H1 (cell line): ENCODE data around the gene ATXN7. TPM values are rescaled to one million over a fixed set of nuclear protein-coding genes. Genes with fewer than 3 reads are reported as not detected.
A peak's percentile ranks its signal among the peaks of the same experiment; 100 is the strongest.

Experiments used
- CTCF ChIA-PET: fragments of 300-600 bp; sonication (Branson Sonifier 250); formaldehyde crosslinking; loops from one replicate; lab custom pipeline; 2021; ENCODE audit not compliant: partially characterized antibody; lab: Charles Lee
- POLR2A ChIA-PET: fragments of 300-600 bp; sonication (Branson Sonifier 250); formaldehyde crosslinking; loops from one replicate; lab custom pipeline; 2021; ENCODE audit warnings: inconsistent platforms; ENCODE audit not compliant: partially characterized antibody; lab: Charles Lee
- DNase-seq, 2 experiments: peaks; one replicate each; pipeline versions ENCODE4 v3.0.0 to v3.0.0-alpha.2; 2010 to 2022; ENCODE audit warnings: low spot score in 2 of 2, low read depth in 1 of 2, mixed read lengths in 1 of 2
- FAIRE-seq: peaks from 2 replicates; lab custom pipeline; 2011; peaks lifted over from hg19 to GRCh38; lab: Jason Lieb, UNC
- H2AFZ ChIP-seq: 2 replicates; pipeline ENCODE4 v1.8.1; 2012; ENCODE audit warnings: low read length, inconsistent platforms
- H2AK5ac ChIP-seq: 2 replicates; pipeline ENCODE4 v1.6.1; 2013; ENCODE audit warnings: low read depth, low read length
- H2BK120ac ChIP-seq: replicated peaks from 2 replicates; pipeline ENCODE3; 2013; ENCODE audit warnings: low read depth, low read length, inconsistent platforms
- H2BK12ac ChIP-seq: 2 replicates; pipeline ENCODE4 v1.6.1; 2013; ENCODE audit warnings: low read depth, low read length
- H2BK15ac ChIP-seq: 2 replicates; pipeline ENCODE4 v1.6.1; 2013; ENCODE audit warnings: low read length
- H2BK20ac ChIP-seq: 2 replicates; pipeline ENCODE4 v1.6.1; 2013; ENCODE audit warnings: low read length
- H2BK5ac ChIP-seq: 2 replicates; pipeline ENCODE4 v1.6.1; 2013; ENCODE audit warnings: low read depth, low read length
- H3K14ac ChIP-seq: 2 replicates; pipeline ENCODE4 v1.6.1; 2013; ENCODE audit warnings: inconsistent platforms; ENCODE audit not compliant: insufficient read length
- H3K18ac ChIP-seq: 2 replicates; pipeline ENCODE4 v1.6.1; 2013; ENCODE audit warnings: low read length; ENCODE audit errors: extremely low read depth
- H3K23ac ChIP-seq: 2 replicates; pipeline ENCODE4 v1.6.1; 2013; ENCODE audit warnings: inconsistent platforms; ENCODE audit not compliant: insufficient read length
- H3K23me2 ChIP-seq: 2 replicates; pipeline ENCODE4 v1.6.1; 2013; ENCODE audit warnings: low read depth, low read length
- H3K27ac ChIP-seq: 2 replicates; pipeline ENCODE4 v1.6.1; 2011; ENCODE audit warnings: low read depth, low read length, inconsistent platforms
- H3K27me3 ChIP-seq, 4 experiments: replicated peaks in 1 of 4; 1 replicate in 1 of 4; 2 replicates in 3 of 4; pipeline versions ENCODE4 v1.6.1 to v1.8.1; 2011 to 2013; ENCODE audit warnings: low read length in 3 of 4, mild to moderate bottlenecking in 3 of 4, inconsistent platforms in 2 of 4, mixed read lengths in 2 of 4, moderate library complexity in 1 of 4; ENCODE audit not compliant: control insufficient read depth in 3 of 4, insufficient read depth in 3 of 4; ENCODE audit errors: extremely low read depth in 1 of 4
- H3K36me3 ChIP-seq, 4 experiments: 2 replicates each; pipeline versions ENCODE4 v1.6.1 to v1.8.1; 2011 to 2013; ENCODE audit warnings: mild to moderate bottlenecking in 4 of 4, low read length in 3 of 4, moderate library complexity in 2 of 4, control low read depth in 1 of 4, inconsistent platforms in 1 of 4; ENCODE audit not compliant: insufficient read depth in 4 of 4, control insufficient read depth in 2 of 4
- H3K4ac ChIP-seq: replicated peaks from 2 replicates; pipeline ENCODE3; 2013; ENCODE audit warnings: low read length, low read depth, mixed read lengths, inconsistent platforms; ENCODE audit not compliant: insufficient read length
- H3K4me1 ChIP-seq, 4 experiments: replicated peaks in 1 of 4; 1 replicate in 1 of 4; 2 replicates in 3 of 4; pipeline versions ENCODE4 v1.6.1 to v1.8.1; 2011 to 2013; ENCODE audit warnings: low read length in 3 of 4, inconsistent platforms in 2 of 4, mixed read lengths in 1 of 4; ENCODE audit not compliant: insufficient read depth in 4 of 4, control insufficient read depth in 3 of 4
- H3K4me2 ChIP-seq, 2 experiments: 2 replicates each; pipeline versions ENCODE4 v1.6.1 to v1.8.1; 2011 to 2013; ENCODE audit warnings: low read depth in 2 of 2, low read length in 2 of 2, control low read depth in 1 of 2, inconsistent platforms in 1 of 2, mild to moderate bottlenecking in 1 of 2; ENCODE audit not compliant: insufficient read depth in 1 of 2
- H3K4me3 ChIP-seq, 4 experiments: fragments of 200-600, 300-600 bp in 1 of 4; sonication (generic), shearing (Covaris generic), sonication (Bioruptor Twin) in 1 of 4; 2 replicates each; pipeline versions ENCODE4 v1.5.1 to v1.8.1; 2011 to 2016; ENCODE audit warnings: low read length in 4 of 4, low read depth in 3 of 4, control low read depth in 2 of 4, inconsistent platforms in 2 of 4, mild to moderate bottlenecking in 2 of 4, mixed read lengths in 1 of 4, moderate library complexity in 1 of 4; ENCODE audit not compliant: insufficient read depth in 2 of 4; ENCODE audit errors: extremely low read depth in 1 of 4
- H3K56ac ChIP-seq: replicated peaks from 2 replicates; pipeline ENCODE3; 2013; ENCODE audit warnings: low read depth, mild to moderate bottlenecking, mixed read lengths, low read length, inconsistent platforms; ENCODE audit not compliant: insufficient read length
- H3K79me1 ChIP-seq: 2 replicates; pipeline ENCODE4 v1.6.1; 2013; ENCODE audit warnings: low read depth, low read length, control low read depth
- H3K79me2 ChIP-seq, 2 experiments: 2 replicates each; pipeline versions ENCODE4 v1.6.1 to v1.8.1; 2012 to 2013; ENCODE audit warnings: low read length in 2 of 2, mild to moderate bottlenecking in 2 of 2, inconsistent platforms in 1 of 2; ENCODE audit not compliant: insufficient read depth in 2 of 2, control insufficient read depth in 1 of 2
- H3K9ac ChIP-seq, 4 experiments: replicated peaks in 1 of 4; 1 replicate in 1 of 4; 2 replicates in 3 of 4; pipeline versions ENCODE4 v1.6.1 to v1.8.1; 2011 to 2013; ENCODE audit warnings: low read depth in 3 of 4, low read length in 3 of 4, control low read depth in 2 of 4, mild to moderate bottlenecking in 2 of 4, moderate library complexity in 2 of 4, inconsistent platforms in 1 of 4; ENCODE audit errors: extremely low read depth in 1 of 4
- H3K9me3 ChIP-seq, 2 experiments: 2 replicates each; pipeline versions ENCODE4 v1.6.1 to v1.8.1; 2012 to 2013; ENCODE audit warnings: mild to moderate bottlenecking in 2 of 2, moderate library complexity in 2 of 2, control low read depth in 1 of 2, inconsistent platforms in 1 of 2, low read depth in 1 of 2, low read length in 1 of 2, mixed read lengths in 1 of 2; ENCODE audit not compliant: insufficient read depth in 2 of 2
- H4K20me1 ChIP-seq, 2 experiments: replicated peaks in 1 of 2; 2 replicates each; pipeline versions ENCODE3 to v1.8.1; 2011 to 2013; ENCODE audit warnings: inconsistent platforms in 2 of 2, low read length in 2 of 2, mild to moderate bottlenecking in 1 of 2; ENCODE audit not compliant: insufficient read depth in 2 of 2, control insufficient read depth in 1 of 2
- H4K5ac ChIP-seq: 2 replicates; pipeline ENCODE4 v1.6.1; 2013; ENCODE audit warnings: low read length, low read depth, mixed read lengths, inconsistent platforms; ENCODE audit not compliant: insufficient read length
- H4K8ac ChIP-seq: 2 replicates; pipeline ENCODE4 v1.8.0; 2013; ENCODE audit warnings: mild to moderate bottlenecking, moderate library complexity, low read length, inconsistent platforms; ENCODE audit not compliant: insufficient read depth; ENCODE audit errors: extremely low read depth
- H4K91ac ChIP-seq: replicated peaks from 2 replicates; pipeline ENCODE3; 2013; ENCODE audit warnings: low read length, mixed read lengths, inconsistent platforms; ENCODE audit not compliant: insufficient read length
- BACH1 ChIP-seq: IDR thresholded peaks from 2 replicates; pipeline ENCODE4 v1.6.1; 2012; ENCODE audit warnings: low read length, improper control_type of control experiment
- CBX5 ChIP-seq: fragments of 300-800, 300-1000 bp; sonication (generic); IDR thresholded peaks from 2 replicates; pipeline ENCODE4 v1.7.1; 2016; ENCODE audit warnings: antibody characterized with exemption, low read length, low read depth
- GTF2F1 ChIP-seq: IDR thresholded peaks from 2 replicates; pipeline ENCODE4 v1.6.1; 2012; ENCODE audit warnings: low read depth, low read length, improper control_type of control experiment, borderline replicate concordance
- HDAC2 ChIP-seq, 2 experiments: fragments of 300-600 bp in 1 of 2; sonication (generic) in 1 of 2; IDR thresholded peaks; 2 replicates each; pipeline ENCODE4 v1.6.1; 2011 to 2012; ENCODE audit warnings: low read depth in 2 of 2, low read length in 2 of 2, mild to moderate bottlenecking in 2 of 2, moderate library complexity in 2 of 2, borderline replicate concordance in 1 of 2, inconsistent platforms in 1 of 2
- KDM1A ChIP-seq: fragments of 200-600, 300-600 bp; sonication (generic); IDR thresholded peaks from 2 replicates; pipeline ENCODE4 v1.7.1; 2016; ENCODE audit warnings: mild to moderate bottlenecking, low read length, borderline replicate concordance
- POLR2A ChIP-seq, 2 experiments: IDR thresholded peaks; 1 replicate in 1 of 2; 2 replicates in 1 of 2; pipeline ENCODE4 v1.6.1; 2011; ENCODE audit warnings: low read depth in 2 of 2, low read length in 2 of 2, mild to moderate bottlenecking in 2 of 2; ENCODE audit errors: control extremely low read depth in 1 of 2
- RAD21 ChIP-seq, 2 experiments: IDR thresholded peaks in 1 of 2; conservative IDR thresholded peaks in 1 of 2; 2 replicates each; pipeline ENCODE4 v1.6.1; 2011; ENCODE audit warnings: low read depth in 2 of 2, low read length in 2 of 2, improper control_type of control experiment in 1 of 2, inconsistent platforms in 1 of 2, mild to moderate bottlenecking in 1 of 2, moderate library complexity in 1 of 2
- RXRA ChIP-seq: IDR thresholded peaks from 2 replicates; pipeline ENCODE4 v1.6.1; 2011; ENCODE audit warnings: low read depth, mild to moderate bottlenecking, low read length, moderate library complexity; ENCODE audit not compliant: insufficient read depth
- SIRT6 ChIP-seq: IDR thresholded peaks from one replicate; pipeline ENCODE4 v1.7.1; 2012; ENCODE audit warnings: low read length, inconsistent platforms
- SUZ12 ChIP-seq: fragments of 200-600 bp; sonication (generic); IDR thresholded peaks from 2 replicates; pipeline ENCODE4 v1.6.1; 2012; ENCODE audit warnings: mild to moderate bottlenecking, inconsistent platforms, low read length, moderate library complexity, mixed read lengths
- TBP ChIP-seq: IDR thresholded peaks from 2 replicates; pipeline ENCODE4 v1.6.1; 2011; ENCODE audit warnings: low read depth, low read length, improper control_type of control experiment
- WGBS, 2 experiments: shearing (Covaris generic) in 1 of 2; methylation state at CpG; one replicate each; pipeline versions ENCODE4 v1.1.6 to v1.1.7; 2013 to 2015; ENCODE audit warnings: low lambda C conversion rate in 2 of 2, mixed read lengths in 2 of 2, inconsistent platforms in 1 of 2, low coverage in 1 of 2, missing lambda C conversion rate in 1 of 2; ENCODE audit not compliant: insufficient replicate concordance in 2 of 2, insufficient coverage in 1 of 2, insufficient read length in 1 of 2; ENCODE audit errors: extremely low coverage in 1 of 2, missing lambda C conversion rate in 1 of 2; 5-methylcytosine and 5-hydroxymethylcytosine counted together
- polyA plus RNA-seq, 7 experiments: library from polyadenylated mRNA; depleted of rRNA in 3 of 7; stranded (reverse) in 5 of 7; unstranded in 2 of 7; fragments of >200 nt in 5 of 7; fragments of 200-250 nt in 2 of 7; gene quantifications; 1 replicate in 5 of 7; 2 replicates in 1 of 7; 4 replicates in 1 of 7; pipeline versions ENCODE4 v1.2.1 to v1.2.3, GENCODE V29; 2011 to 2013; ENCODE audit warnings: missing spikeins in 2 of 7, mixed read lengths in 2 of 7
- total RNA-seq: library from RNA; stranded (reverse); fragmentation: NEBNext Ultra II Directional; extraction: Animal tissue kit (Norgen Biotek cat#: 25700); gene quantifications from 2 replicates; pipeline ENCODE4 v1.2.1, GENCODE V29; 2021

Gene ATXN7
- total and polyA plus RNA-seq, 2 of the 8 experiments (the other 6 are each of a cell fraction or from before 2014, with no cell fraction given): 15.5 to 16.8 TPM

GRCh38 chr3:64031540-64032508, 168.2 kb downstream of the ATXN7 start:
- Histone ChIP-seq H3K9ac (no peak overlapping the region), H2BK5ac (no peak overlapping the region), H4K5ac (no peak overlapping the region), H3K79me2 (no peaks in the 10 kb centered on the region), H2BK12ac (no peak overlapping the region), H2BK15ac (no peak overlapping the region), H3K18ac (no peak overlapping the region), H3K4me2 (no peak overlapping the region), H4K8ac (no peak overlapping the region), H3K4ac (no peak overlapping the region), H3K56ac (no peak overlapping the region), H2BK120ac (no peak overlapping the region), H3K14ac (no peak overlapping the region), H3K4me3 (no peak overlapping the region), H3K23me2 (no peaks in the 10 kb centered on the region), H3K4me1 (peaks cover 0 to 7% (median 3%) of the 10 kb centered on the region in 4 experiments; a peak in 5 of 7 replicates), H3K79me1 (no peaks in the 10 kb centered on the region), H3K36me3 (no peaks in the 10 kb centered on the region), H3K23ac (no peak overlapping the region), H3K27ac (no peak overlapping the region), H4K20me1 (no peaks in the 10 kb centered on the region), H3K9me3 (no peaks in the 10 kb centered on the region), H3K27me3 (no peaks in the 10 kb centered on the region), H2AFZ (peak overlapping the region; percentile 43; the same call in 1 of the 2 replicates), H2BK20ac (0 out of 2 replicates have a peak overlapping the region, but pooled peaks have one; percentile 52), H2AK5ac (no peak overlapping the region), H4K91ac (no peak overlapping the region)
- FAIRE-seq: no peak
- 89% methylated on average over 13 of the region's 13 CpGs; no CpG with 5 or more reads in 1 of the 2 experiments for WGBS, 2 experiments
- no peak for DNase-seq
- ChIA-PET CTCF (interaction anchor here (0.6 to 3.3 kb wide), 13 partner anchors 7 to 463 kb away, joined by 3 to 29 read pairs (median 4); no protein-coding TSS in a partner anchor), POLR2A (no interaction called here)
- 0 out of 2 replicates have a peak, but pooled peaks have one; percentile 19 for TF ChIP-seq BACH1
- no peak for TF ChIP-seq SUZ12
- TF ChIP-seq KDM1A: peak; percentile 94
- TF ChIP-seq POLR2A (IDR thresholded peaks at IDR 0.05; ENCODE audit: control extremely low read depth in 1 of 2, low read depth in 2 of 2, low read length in 2 of 2): no peak
- TF ChIP-seq RXRA: no peak
- no peak for TF ChIP-seq TBP
- TF ChIP-seq SIRT6: no peak
- TF ChIP-seq GTF2F1: no peak
- TF ChIP-seq RAD21 (IDR thresholded peaks at IDR 0.05 in 1 of 2, conservative IDR thresholded peaks at IDR 0.05 in 1 of 2; ENCODE audit: low read depth in 2 of 2, low read length in 2 of 2): no peak
- peak in 1 of 2 experiments; percentile 89; a peak in 1 of 4 replicates for TF ChIP-seq HDAC2 (IDR thresholded peaks at IDR 0.05; ENCODE audit: borderline replicate concordance in 1 of 2, low read depth in 2 of 2, low read length in 2 of 2)
- TF ChIP-seq CBX5: no peak
